H1 (cell line): ENCODE results near the gene SPEN. TPM values are rescaled to one million over a fixed set of nuclear protein-coding genes. Genes with fewer than 3 reads are reported as not detected.

ENCODE experiments used
- CTCF ChIA-PET: fragments of 300-600 bp; sonication (Branson Sonifier 250); formaldehyde crosslinking; loops from one replicate; lab custom pipeline; 2021; ENCODE audit not compliant: partially characterized antibody; lab: Charles Lee
- POLR2A ChIA-PET: fragments of 300-600 bp; sonication (Branson Sonifier 250); formaldehyde crosslinking; loops from one replicate; lab custom pipeline; 2021; ENCODE audit warnings: inconsistent platforms; ENCODE audit not compliant: partially characterized antibody; lab: Charles Lee
- DNase-seq, 2 experiments: peaks; one replicate each; pipeline versions ENCODE4 v3.0.0 to v3.0.0-alpha.2; 2010 to 2022; ENCODE audit warnings: low spot score in 2 of 2, low read depth in 1 of 2, mixed read lengths in 1 of 2
- FAIRE-seq: peaks from 2 replicates; lab custom pipeline; 2011; peaks lifted over from hg19 to GRCh38; lab: Jason Lieb, UNC
- H2AFZ ChIP-seq: 2 replicates; pipeline ENCODE4 v1.8.1; 2012; ENCODE audit warnings: low read length, inconsistent platforms
- H2AK5ac ChIP-seq: 2 replicates; pipeline ENCODE4 v1.6.1; 2013; ENCODE audit warnings: low read depth, low read length
- H2BK120ac ChIP-seq: replicated peaks from 2 replicates; pipeline ENCODE3; 2013; ENCODE audit warnings: low read depth, low read length, inconsistent platforms
- H2BK12ac ChIP-seq: 2 replicates; pipeline ENCODE4 v1.6.1; 2013; ENCODE audit warnings: low read depth, low read length
- H2BK15ac ChIP-seq: 2 replicates; pipeline ENCODE4 v1.6.1; 2013; ENCODE audit warnings: low read length
- H2BK20ac ChIP-seq: 2 replicates; pipeline ENCODE4 v1.6.1; 2013; ENCODE audit warnings: low read length
- H2BK5ac ChIP-seq: 2 replicates; pipeline ENCODE4 v1.6.1; 2013; ENCODE audit warnings: low read depth, low read length
- H3K14ac ChIP-seq: 2 replicates; pipeline ENCODE4 v1.6.1; 2013; ENCODE audit warnings: inconsistent platforms; ENCODE audit not compliant: insufficient read length
- H3K18ac ChIP-seq: 2 replicates; pipeline ENCODE4 v1.6.1; 2013; ENCODE audit warnings: low read length; ENCODE audit errors: extremely low read depth
- H3K23ac ChIP-seq: 2 replicates; pipeline ENCODE4 v1.6.1; 2013; ENCODE audit warnings: inconsistent platforms; ENCODE audit not compliant: insufficient read length
- H3K23me2 ChIP-seq: 2 replicates; pipeline ENCODE4 v1.6.1; 2013; ENCODE audit warnings: low read depth, low read length
- H3K27ac ChIP-seq: 2 replicates; pipeline ENCODE4 v1.6.1; 2011; ENCODE audit warnings: low read depth, low read length, inconsistent platforms
- H3K27me3 ChIP-seq, 4 experiments: replicated peaks in 1 of 4; 1 replicate in 1 of 4; 2 replicates in 3 of 4; pipeline versions ENCODE4 v1.6.1 to v1.8.1; 2011 to 2013; ENCODE audit warnings: low read length in 3 of 4, mild to moderate bottlenecking in 3 of 4, inconsistent platforms in 2 of 4, mixed read lengths in 2 of 4, moderate library complexity in 1 of 4; ENCODE audit not compliant: control insufficient read depth in 3 of 4, insufficient read depth in 3 of 4; ENCODE audit errors: extremely low read depth in 1 of 4
- H3K36me3 ChIP-seq, 4 experiments: 2 replicates each; pipeline versions ENCODE4 v1.6.1 to v1.8.1; 2011 to 2013; ENCODE audit warnings: mild to moderate bottlenecking in 4 of 4, low read length in 3 of 4, moderate library complexity in 2 of 4, control low read depth in 1 of 4, inconsistent platforms in 1 of 4; ENCODE audit not compliant: insufficient read depth in 4 of 4, control insufficient read depth in 2 of 4
- H3K4ac ChIP-seq: replicated peaks from 2 replicates; pipeline ENCODE3; 2013; ENCODE audit warnings: low read length, low read depth, mixed read lengths, inconsistent platforms; ENCODE audit not compliant: insufficient read length
- H3K4me1 ChIP-seq, 4 experiments: replicated peaks in 1 of 4; 1 replicate in 1 of 4; 2 replicates in 3 of 4; pipeline versions ENCODE4 v1.6.1 to v1.8.1; 2011 to 2013; ENCODE audit warnings: low read length in 3 of 4, inconsistent platforms in 2 of 4, mixed read lengths in 1 of 4; ENCODE audit not compliant: insufficient read depth in 4 of 4, control insufficient read depth in 3 of 4
- H3K4me2 ChIP-seq, 2 experiments: 2 replicates each; pipeline versions ENCODE4 v1.6.1 to v1.8.1; 2011 to 2013; ENCODE audit warnings: low read depth in 2 of 2, low read length in 2 of 2, control low read depth in 1 of 2, inconsistent platforms in 1 of 2, mild to moderate bottlenecking in 1 of 2; ENCODE audit not compliant: insufficient read depth in 1 of 2
- H3K4me3 ChIP-seq, 4 experiments: fragments of 200-600, 300-600 bp in 1 of 4; sonication (generic), shearing (Covaris generic), sonication (Bioruptor Twin) in 1 of 4; 2 replicates each; pipeline versions ENCODE4 v1.5.1 to v1.8.1; 2011 to 2016; ENCODE audit warnings: low read length in 4 of 4, low read depth in 3 of 4, control low read depth in 2 of 4, inconsistent platforms in 2 of 4, mild to moderate bottlenecking in 2 of 4, mixed read lengths in 1 of 4, moderate library complexity in 1 of 4; ENCODE audit not compliant: insufficient read depth in 2 of 4; ENCODE audit errors: extremely low read depth in 1 of 4
- H3K56ac ChIP-seq: replicated peaks from 2 replicates; pipeline ENCODE3; 2013; ENCODE audit warnings: low read depth, mild to moderate bottlenecking, mixed read lengths, low read length, inconsistent platforms; ENCODE audit not compliant: insufficient read length
- H3K79me1 ChIP-seq: 2 replicates; pipeline ENCODE4 v1.6.1; 2013; ENCODE audit warnings: low read depth, low read length, control low read depth
- H3K79me2 ChIP-seq, 2 experiments: 2 replicates each; pipeline versions ENCODE4 v1.6.1 to v1.8.1; 2012 to 2013; ENCODE audit warnings: low read length in 2 of 2, mild to moderate bottlenecking in 2 of 2, inconsistent platforms in 1 of 2; ENCODE audit not compliant: insufficient read depth in 2 of 2, control insufficient read depth in 1 of 2
- H3K9ac ChIP-seq, 4 experiments: replicated peaks in 1 of 4; 1 replicate in 1 of 4; 2 replicates in 3 of 4; pipeline versions ENCODE4 v1.6.1 to v1.8.1; 2011 to 2013; ENCODE audit warnings: low read depth in 3 of 4, low read length in 3 of 4, control low read depth in 2 of 4, mild to moderate bottlenecking in 2 of 4, moderate library complexity in 2 of 4, inconsistent platforms in 1 of 4; ENCODE audit errors: extremely low read depth in 1 of 4
- H3K9me3 ChIP-seq, 2 experiments: 2 replicates each; pipeline versions ENCODE4 v1.6.1 to v1.8.1; 2012 to 2013; ENCODE audit warnings: mild to moderate bottlenecking in 2 of 2, moderate library complexity in 2 of 2, control low read depth in 1 of 2, inconsistent platforms in 1 of 2, low read depth in 1 of 2, low read length in 1 of 2, mixed read lengths in 1 of 2; ENCODE audit not compliant: insufficient read depth in 2 of 2
- H4K20me1 ChIP-seq, 2 experiments: replicated peaks in 1 of 2; 2 replicates each; pipeline versions ENCODE3 to v1.8.1; 2011 to 2013; ENCODE audit warnings: inconsistent platforms in 2 of 2, low read length in 2 of 2, mild to moderate bottlenecking in 1 of 2; ENCODE audit not compliant: insufficient read depth in 2 of 2, control insufficient read depth in 1 of 2
- H4K5ac ChIP-seq: 2 replicates; pipeline ENCODE4 v1.6.1; 2013; ENCODE audit warnings: low read length, low read depth, mixed read lengths, inconsistent platforms; ENCODE audit not compliant: insufficient read length
- H4K8ac ChIP-seq: 2 replicates; pipeline ENCODE4 v1.8.0; 2013; ENCODE audit warnings: mild to moderate bottlenecking, moderate library complexity, low read length, inconsistent platforms; ENCODE audit not compliant: insufficient read depth; ENCODE audit errors: extremely low read depth
- H4K91ac ChIP-seq: replicated peaks from 2 replicates; pipeline ENCODE3; 2013; ENCODE audit warnings: low read length, mixed read lengths, inconsistent platforms; ENCODE audit not compliant: insufficient read length
- ASH2L ChIP-seq: fragments of 200-600, 300-600 bp; sonication (generic); IDR thresholded peaks from one replicate; pipeline ENCODE4 v1.7.1; 2017; ENCODE audit warnings: low read length
- CTCF ChIP-seq, 3 experiments: IDR thresholded peaks; 1 replicate in 2 of 3; 2 replicates in 1 of 3; pipeline versions ENCODE4 v1.5.1 to v1.6.1; 2011; ENCODE audit warnings: low read length in 3 of 3, mild to moderate bottlenecking in 3 of 3, inconsistent platforms in 2 of 3, low read depth in 1 of 3, moderate library complexity in 1 of 3; ENCODE audit not compliant: insufficient read depth in 1 of 3; ENCODE audit errors: control extremely low read depth in 1 of 3
- SIN3A ChIP-seq, 2 experiments: IDR thresholded peaks in 1 of 2; conservative IDR thresholded peaks in 1 of 2; 2 replicates each; pipeline ENCODE4 v1.6.1; 2011 to 2012; ENCODE audit warnings: low read length in 2 of 2, improper control_type of control experiment in 1 of 2, low read depth in 1 of 2, mild to moderate bottlenecking in 1 of 2
- WGBS, 2 experiments: shearing (Covaris generic) in 1 of 2; methylation state at CpG; one replicate each; pipeline versions ENCODE4 v1.1.6 to v1.1.7; 2013 to 2015; ENCODE audit warnings: low lambda C conversion rate in 2 of 2, mixed read lengths in 2 of 2, inconsistent platforms in 1 of 2, low coverage in 1 of 2, missing lambda C conversion rate in 1 of 2; ENCODE audit not compliant: insufficient replicate concordance in 2 of 2, insufficient coverage in 1 of 2, insufficient read length in 1 of 2; ENCODE audit errors: extremely low coverage in 1 of 2, missing lambda C conversion rate in 1 of 2; 5-methylcytosine and 5-hydroxymethylcytosine counted together
- polyA plus RNA-seq, 7 experiments: library from polyadenylated mRNA; depleted of rRNA in 3 of 7; stranded (reverse) in 5 of 7; unstranded in 2 of 7; fragments of >200 nt in 5 of 7; fragments of 200-250 nt in 2 of 7; gene quantifications; 1 replicate in 5 of 7; 2 replicates in 1 of 7; 4 replicates in 1 of 7; pipeline versions ENCODE4 v1.2.1 to v1.2.3, GENCODE V29; 2011 to 2013; ENCODE audit warnings: missing spikeins in 2 of 7, mixed read lengths in 2 of 7
- total RNA-seq: library from RNA; stranded (reverse); fragmentation: NEBNext Ultra II Directional; extraction: Animal tissue kit (Norgen Biotek cat#: 25700); gene quantifications from 2 replicates; pipeline ENCODE4 v1.2.1, GENCODE V29; 2021

The SPEN gene
- total and polyA plus RNA-seq, 2 of the 8 experiments (the other 6 are each of a cell fraction or from before 2014, with no cell fraction given): 12.5 to 52.1 TPM

DNA sequence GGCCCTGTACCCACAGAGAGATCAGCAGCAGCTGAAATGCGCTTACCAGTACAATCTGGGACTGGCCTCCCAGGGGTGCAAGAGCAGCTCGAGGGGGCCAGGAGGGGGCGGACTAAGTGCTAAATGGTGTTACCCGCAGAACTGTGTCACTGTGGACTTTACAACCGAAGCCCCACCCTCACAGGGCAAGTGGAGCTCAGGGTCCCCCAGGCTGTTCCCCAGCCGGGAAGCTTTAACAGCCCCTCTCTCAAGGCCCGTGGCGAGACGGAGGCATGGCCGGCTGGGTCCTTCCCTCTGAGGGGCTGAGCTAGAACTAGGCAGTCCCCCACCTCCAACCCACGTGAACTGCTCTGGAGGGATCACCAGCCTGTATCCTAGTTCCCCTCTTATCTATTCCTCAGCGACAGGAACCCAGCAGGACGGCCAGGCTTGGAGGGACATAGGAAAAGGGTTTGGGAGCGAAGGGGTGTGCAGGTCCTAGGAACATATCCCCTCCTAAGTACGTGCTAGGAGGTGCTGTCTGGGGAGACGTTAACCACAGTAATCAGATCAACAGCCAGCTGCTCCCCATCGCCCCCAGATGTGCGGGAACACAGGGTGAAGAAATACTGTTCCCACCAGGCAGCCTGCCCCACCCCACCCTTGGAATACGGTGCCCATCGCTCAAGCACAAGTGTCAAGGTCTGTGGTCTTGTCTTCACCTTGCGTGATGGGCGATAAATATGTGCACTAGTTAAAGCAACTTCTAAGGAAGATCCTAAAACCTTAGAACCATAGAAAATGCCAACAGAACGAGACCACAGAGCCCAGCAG, 104.0 kb downstream of the SPEN start:
- Histone ChIP-seq H2BK5ac (no peak overlapping the region; the same call in 1 of the 2 replicates), H3K79me1 (peaks cover 5% of the 10 kb centered on the region; the same call in 1 of the 2 replicates), H3K4me1 (peaks cover 10 to 29% (median 21%) of the 10 kb centered on the region in 4 experiments), H3K9ac (no peak overlapping the region), H3K14ac (no peak overlapping the region), H2BK20ac (no peak overlapping the region), H3K9me3 (no peaks in the 10 kb centered on the region), H3K27me3 (no peaks in the 10 kb centered on the region), H4K8ac (no peak overlapping the region; the same call in 1 of the 2 replicates), H3K27ac (no peak overlapping the region), H3K23me2 (no peaks in the 10 kb centered on the region), H2BK120ac (no peak overlapping the region), H2AK5ac (peak overlapping the region; percentile 57; the same call in 1 of the 2 replicates), H4K91ac (no peak overlapping the region), H4K20me1 (peaks cover 0 to 17% of the 10 kb centered on the region in 2 experiments), H2AFZ (no peak overlapping the region), H3K36me3 (peaks cover 0 to 2% (median 0%) of the 10 kb centered on the region in 4 experiments; a peak in 2 of 8 replicates), H3K23ac (no peak overlapping the region), H3K4me2 (peak overlapping the region in 1 of 2 experiments; percentile 17; a peak in 1 of 4 replicates), H2BK15ac (no peak overlapping the region), H3K4ac (no peak overlapping the region), H3K4me3 (no peak overlapping the region), H2BK12ac (no peak overlapping the region), H3K56ac (no peak overlapping the region), H3K79me2 (no peaks in the 10 kb centered on the region), H4K5ac (no peak overlapping the region), H3K18ac (no peak overlapping the region; the same call in 1 of the 2 replicates)
- FAIRE-seq (no peak), DNase-seq (peak in 1 of 2 experiments; percentile 57)
- 77% methylated on average over 21 of the region's 23 CpGs; no CpG with 5 or more reads in 1 of the 2 experiments for WGBS, 2 experiments
- POLR2A ChIA-PET: interaction anchor here (0.8 to 1.5 kb wide), 6 partner anchors 10 to 196 kb away, joined by 3 to 5 read pairs (median 3); no protein-coding TSS in a partner anchor
- CTCF ChIA-PET: interaction anchor here (0.6 to 4.8 kb wide), 19 partner anchors 8 to 211 kb away, joined by 3 to 34 read pairs (median 3); partner anchors contain the start of gene UQCRHL
- peak in 1 of 3 experiments; percentile 17; a peak in 2 of 4 replicates for TF ChIP-seq CTCF (IDR thresholded peaks at IDR 0.05; ENCODE audit: control extremely low read depth in 1 of 3, insufficient read depth in 1 of 3, low read depth in 1 of 3, low read length in 3 of 3)
- TF ChIP-seq ASH2L: peak; percentile 13
- no peak for TF ChIP-seq SIN3A (conservative IDR thresholded peaks at IDR 0.05 in 1 of 2, IDR thresholded peaks at IDR 0.05 in 1 of 2; ENCODE audit: low read depth in 1 of 2, low read length in 2 of 2)
